A549 (cell line): ENCODE measurements around the gene CHST13. TPM values are rescaled to one million over a fixed set of nuclear protein-coding genes. Genes with fewer than 3 reads are reported as not detected.

Experiments
- ATAC-seq, 2 experiments: fragments of 200-7000 bp in 1 of 2; fragments of >200 bp in 1 of 2; cut with Nextera tagmentation in 1 of 2; cut with Tn5 transposase in 1 of 2; 3 replicates each; pipeline versions ENCODE4 v1.8.0 to v1.9.1; 2018 to 2020; ENCODE audit warnings: mild to moderate bottlenecking in 1 of 2, moderate library complexity in 1 of 2
- CTCF ChIA-PET: fragments of 300-600 bp; sonication (Branson Sonifier 250); formaldehyde crosslinking; extraction: SDS; loops from one replicate; lab custom pipeline; 2021; ENCODE audit warnings: antibody characterized with exemption, inconsistent platforms; lab: Yijun Ruan, JAX
- POLR2A ChIA-PET: fragments of 350-600 bp; formaldehyde crosslinking; extraction: SDS; loops from one replicate; lab custom pipeline; 2021; ENCODE audit warnings: antibody characterized with exemption, inconsistent platforms; lab: Yijun Ruan, JAX
- DNase-seq, 2 experiments: peaks; one replicate each; pipeline versions ENCODE4 v3.0.0 to v3.0.0-alpha.2; 2011 to 2016; ENCODE audit warnings: low read depth in 1 of 2, low spot score in 1 of 2
- FAIRE-seq: peaks from 2 replicates; lab custom pipeline; 2011; peaks lifted over from hg19 to GRCh38; lab: Jason Lieb, UNC
- H3K27ac ChIP-seq, 2 experiments: fragments of >200 bp; sonication (Bioruptor Twin); formaldehyde crosslinking; 3 replicates each; pipeline ENCODE4 v1.5.1; 2016 to 2017
- H3K4me1 ChIP-seq: fragments of >200 bp; sonication (Bioruptor Twin); formaldehyde crosslinking; 3 replicates; pipeline ENCODE4 v1.6.1; 2016
- H3K4me2 ChIP-seq: fragments of >200 bp; sonication (Bioruptor Twin); formaldehyde crosslinking; 3 replicates; pipeline ENCODE4 v1.6.1; 2016
- H3K4me3 ChIP-seq: fragments of >200 bp; sonication (Bioruptor Twin); formaldehyde crosslinking; 3 replicates; pipeline ENCODE4 v1.5.1; 2016
- H3K9me3 ChIP-seq: fragments of >200 bp; sonication (Bioruptor Twin); formaldehyde crosslinking; 3 replicates; pipeline ENCODE4 v1.6.1; 2016
- CBX2 ChIP-seq: fragments of 200-600 bp; sonication (generic); IDR thresholded peaks from 2 replicates; pipeline ENCODE4 v1.6.1; 2016; ENCODE audit warnings: low read depth, mild to moderate bottlenecking, borderline replicate concordance
- CHD2 ChIP-seq: fragments of 150-350 bp; IDR thresholded peaks from 2 replicates; pipeline ENCODE4 v1.6.1; 2014; ENCODE audit warnings: low read length; ENCODE audit not compliant: partially characterized antibody
- EHMT2 ChIP-seq: fragments of 200-600 bp; sonication (generic); IDR thresholded peaks from 2 replicates; pipeline ENCODE4 v1.6.1; 2016; ENCODE audit warnings: antibody characterized with exemption, low read depth, mild to moderate bottlenecking, moderate library complexity
- ESRRA ChIP-seq: fragments of 150-350 bp; IDR thresholded peaks from 2 replicates; pipeline ENCODE4 v1.6.1; 2014; ENCODE audit warnings: mild to moderate bottlenecking, low read length, borderline replicate concordance
- GATA3 ChIP-seq: IDR thresholded peaks from 2 replicates; pipeline ENCODE4 v1.6.1; 2012; ENCODE audit warnings: borderline replicate concordance
- HEYL ChIP-seq: fragments of 250-450 bp; sonication (Bioruptor Pico); IDR thresholded peaks from 2 replicates; pipeline ENCODE4 v1.8.0; 2021; ENCODE audit warnings: mild to moderate bottlenecking, moderate library complexity
- HOXB5 ChIP-seq: fragments of 250-450 bp; sonication (Bioruptor Pico); IDR thresholded peaks from 2 replicates; pipeline ENCODE4 v1.5.0; 2020; ENCODE audit warnings: mild to moderate bottlenecking, moderate library complexity
- JUN ChIP-seq, 2 experiments: fragments of >200 bp; sonication (Bioruptor Twin); formaldehyde crosslinking; IDR thresholded peaks; 2 replicates in 1 of 2; 3 replicates in 1 of 2; pipeline ENCODE4 v1.6.1; 2016 to 2017
- JUNB ChIP-seq: fragments of >200 bp; sonication (Bioruptor Twin); formaldehyde crosslinking; IDR thresholded peaks from 2 replicates; pipeline ENCODE4 v1.6.1; 2016
- KDM1A ChIP-seq: fragments of 200-600 bp; sonication (generic); IDR thresholded peaks from 2 replicates; pipeline ENCODE4 v1.6.1; 2016; ENCODE audit warnings: low read depth, mild to moderate bottlenecking
- KDM5A ChIP-seq: fragments of 200-600 bp; sonication (generic); IDR thresholded peaks from 2 replicates; pipeline ENCODE4 v1.6.1; 2016; ENCODE audit warnings: antibody characterized with exemption, mild to moderate bottlenecking
- MAZ ChIP-seq: fragments of 150-350 bp; IDR thresholded peaks from 2 replicates; pipeline ENCODE4 v1.6.1; 2014; ENCODE audit warnings: antibody characterized with exemption, low read depth, low read length, borderline replicate concordance
- POLR2A ChIP-seq: IDR thresholded peaks from 2 replicates; pipeline ENCODE4 v1.6.1; 2012; ENCODE audit warnings: mild to moderate bottlenecking, low read length
- RAD21 ChIP-seq, 2 experiments: fragments of >200 bp in 1 of 2; sonication (Bioruptor Twin) in 1 of 2; formaldehyde crosslinking in 1 of 2; IDR thresholded peaks in 1 of 2; conservative IDR thresholded peaks in 1 of 2; 2 replicates in 1 of 2; 3 replicates in 1 of 2; pipeline ENCODE4 v1.6.1; 2012 to 2018; ENCODE audit warnings: inconsistent platforms in 1 of 2
- RARB ChIP-seq: fragments of 250-450 bp; sonication (Bioruptor Pico); IDR thresholded peaks from 2 replicates; pipeline ENCODE4 v1.8.0; 2021; ENCODE audit warnings: mild to moderate bottlenecking, moderate library complexity
- RFX5 ChIP-seq: fragments of 450-650 bp; IDR thresholded peaks from 2 replicates; pipeline ENCODE4 v1.7.1; 2014; ENCODE audit warnings: antibody characterized with exemption, mild to moderate bottlenecking, moderate library complexity
- RNF2 ChIP-seq: fragments of 200-600 bp; sonication (generic); IDR thresholded peaks from 2 replicates; pipeline ENCODE4 v1.6.1; 2016; ENCODE audit warnings: low read depth, mild to moderate bottlenecking, antibody characterized with exemption, moderate library complexity, borderline replicate concordance
- TFCP2L1 ChIP-seq: fragments of 250-450 bp; sonication (Bioruptor Pico); IDR thresholded peaks from 2 replicates; pipeline ENCODE4 v1.5.0; 2021; ENCODE audit warnings: mild to moderate bottlenecking
- TP53 ChIP-seq: fragments of 250-450 bp; sonication (Bioruptor Pico); IDR thresholded peaks from 2 replicates; pipeline ENCODE4 v1.5.0; 2021; ENCODE audit warnings: mild to moderate bottlenecking, moderate library complexity
- ZC3H11A ChIP-seq: fragments of 450-650 bp; IDR thresholded peaks from 2 replicates; pipeline ENCODE4 v1.6.1; 2014; ENCODE audit warnings: antibody characterized with exemption, mild to moderate bottlenecking
- ZSCAN20 ChIP-seq: fragments of 250-450 bp; sonication (Bioruptor Pico); IDR thresholded peaks from 2 replicates; pipeline ENCODE4 v1.8.0; 2022; ENCODE audit warnings: mild to moderate bottlenecking, moderate library complexity
- WGBS: methylation state at CpG from one replicate; pipeline ENCODE4 v1.1.6; 2017; ENCODE audit errors: missing lambda C conversion rate; 5-methylcytosine and 5-hydroxymethylcytosine counted together
- polyA plus RNA-seq, 4 experiments: library from polyadenylated mRNA; depleted of rRNA in 3 of 4; stranded (reverse); fragments of >200 nt; fragmentation: RNase III in 1 of 4; extraction: RNeasy Plus Mini Kit Qiagen cat#74134 plus additional on column Dnase treatment in 1 of 4; gene quantifications; 2 replicates in 3 of 4; 3 replicates in 1 of 4; pipeline ENCODE4 v1.2.3, GENCODE V29; 2011 to 2017
- TF ChIP-seq, protein P1 (sequence below): fragments of 250-450 bp; sonication (Bioruptor Pico); IDR thresholded peaks from 2 replicates; pipeline ENCODE4 v1.5.0; 2020; ENCODE audit warnings: low read depth, mild to moderate bottlenecking, moderate library complexity
- TF ChIP-seq, protein P2 (sequence below): fragments of 200-600 bp; sonication (generic); IDR thresholded peaks from 2 replicates; pipeline ENCODE4 v1.6.1; 2016; ENCODE audit warnings: antibody characterized with exemption, mild to moderate bottlenecking, moderate library complexity
- TF ChIP-seq, protein P3 (sequence below): fragments of 450-650 bp; IDR thresholded peaks from 2 replicates; pipeline ENCODE4 v1.6.1; 2014; ENCODE audit warnings: antibody characterized with exemption

Gene CHST13
- polyA plus RNA-seq, 2 of the 4 experiments (the other 2 are of a cell fraction), result 0.30 to 0.59 TPM

DNA sequence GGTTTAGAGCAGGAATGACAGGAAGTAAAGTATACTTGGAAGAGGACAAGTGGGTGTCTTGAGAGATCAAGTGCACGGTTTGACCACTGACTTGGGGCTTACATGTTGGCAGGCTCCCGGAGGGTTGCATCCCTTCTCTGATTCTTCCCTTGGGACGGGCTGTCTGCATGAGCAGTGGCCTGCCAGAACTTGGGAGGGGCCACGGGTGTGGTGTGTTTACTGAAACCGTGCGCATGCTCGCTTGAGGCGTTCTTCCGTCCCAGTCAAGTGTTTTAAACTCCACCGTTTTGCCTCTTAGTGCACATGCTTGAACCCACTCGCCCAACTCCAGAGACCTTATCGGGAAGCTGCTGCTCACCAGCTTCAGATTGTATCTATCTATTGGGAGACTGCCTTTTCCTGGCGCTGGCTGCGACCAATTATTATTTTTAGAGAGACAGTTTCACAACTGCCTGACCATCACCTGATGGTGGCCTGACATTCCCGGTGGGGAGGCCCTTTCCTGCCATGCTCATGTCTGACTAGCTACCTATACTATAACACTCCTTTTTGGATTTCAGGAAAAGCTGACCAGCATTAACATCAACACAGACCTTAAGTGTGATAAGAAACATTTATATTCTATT, 49.6 kb downstream of the CHST13 start:
- ChIA-PET POLR2A (no interaction called here), CTCF (interaction anchor here (0.7 kb wide), 1 partner anchor 974 kb away, joined by 3 read pairs; no protein-coding TSS in a partner anchor)
- no peak for FAIRE-seq
- Histone ChIP-seq H3K4me1 (peaks cover 9% of the 10 kb centered on the region; the same call in 2 of the 3 replicates), H3K4me3 (peak overlapping the region; percentile 37; the same call in 2 of the 3 replicates), H3K9me3 (no peaks in the 10 kb centered on the region), H3K27ac (peak overlapping the region; percentile 38 to 65; a peak in 3 of 6 replicates), H3K4me2 (peak overlapping the region; percentile 77)
- TF ChIP-seq GATA3 (no peak), POLR2A (no peak), HOXB5 (CRISPR knock-in tag) (no peak), TFCP2L1 (CRISPR knock-in tag) (no peak), MAZ (no peak), KDM1A (no peak)
- TF ChIP-seq, protein P1, sequence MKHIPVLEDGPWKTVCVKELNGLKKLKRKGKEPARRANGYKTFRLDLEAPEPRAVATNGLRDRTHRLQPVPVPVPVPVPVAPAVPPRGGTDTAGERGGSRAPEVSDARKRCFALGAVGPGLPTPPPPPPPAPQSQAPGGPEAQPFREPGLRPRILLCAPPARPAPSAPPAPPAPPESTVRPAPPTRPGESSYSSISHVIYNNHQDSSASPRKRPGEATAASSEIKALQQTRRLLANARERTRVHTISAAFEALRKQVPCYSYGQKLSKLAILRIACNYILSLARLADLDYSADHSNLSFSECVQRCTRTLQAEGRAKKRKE (CRISPR knock-in tag), result no peak
- TF ChIP-seq, protein P2, sequence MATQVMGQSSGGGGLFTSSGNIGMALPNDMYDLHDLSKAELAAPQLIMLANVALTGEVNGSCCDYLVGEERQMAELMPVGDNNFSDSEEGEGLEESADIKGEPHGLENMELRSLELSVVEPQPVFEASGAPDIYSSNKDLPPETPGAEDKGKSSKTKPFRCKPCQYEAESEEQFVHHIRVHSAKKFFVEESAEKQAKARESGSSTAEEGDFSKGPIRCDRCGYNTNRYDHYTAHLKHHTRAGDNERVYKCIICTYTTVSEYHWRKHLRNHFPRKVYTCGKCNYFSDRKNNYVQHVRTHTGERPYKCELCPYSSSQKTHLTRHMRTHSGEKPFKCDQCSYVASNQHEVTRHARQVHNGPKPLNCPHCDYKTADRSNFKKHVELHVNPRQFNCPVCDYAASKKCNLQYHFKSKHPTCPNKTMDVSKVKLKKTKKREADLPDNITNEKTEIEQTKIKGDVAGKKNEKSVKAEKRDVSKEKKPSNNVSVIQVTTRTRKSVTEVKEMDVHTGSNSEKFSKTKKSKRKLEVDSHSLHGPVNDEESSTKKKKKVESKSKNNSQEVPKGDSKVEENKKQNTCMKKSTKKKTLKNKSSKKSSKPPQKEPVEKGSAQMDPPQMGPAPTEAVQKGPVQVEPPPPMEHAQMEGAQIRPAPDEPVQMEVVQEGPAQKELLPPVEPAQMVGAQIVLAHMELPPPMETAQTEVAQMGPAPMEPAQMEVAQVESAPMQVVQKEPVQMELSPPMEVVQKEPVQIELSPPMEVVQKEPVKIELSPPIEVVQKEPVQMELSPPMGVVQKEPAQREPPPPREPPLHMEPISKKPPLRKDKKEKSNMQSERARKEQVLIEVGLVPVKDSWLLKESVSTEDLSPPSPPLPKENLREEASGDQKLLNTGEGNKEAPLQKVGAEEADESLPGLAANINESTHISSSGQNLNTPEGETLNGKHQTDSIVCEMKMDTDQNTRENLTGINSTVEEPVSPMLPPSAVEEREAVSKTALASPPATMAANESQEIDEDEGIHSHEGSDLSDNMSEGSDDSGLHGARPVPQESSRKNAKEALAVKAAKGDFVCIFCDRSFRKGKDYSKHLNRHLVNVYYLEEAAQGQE, result no peak
- peak; percentile 17 to 47 for DNase-seq
- WGBS, result 4% methylated on average over 14 of the region's 15 CpGs
- peak; percentile 82 to 91 for ATAC-seq

DNA sequence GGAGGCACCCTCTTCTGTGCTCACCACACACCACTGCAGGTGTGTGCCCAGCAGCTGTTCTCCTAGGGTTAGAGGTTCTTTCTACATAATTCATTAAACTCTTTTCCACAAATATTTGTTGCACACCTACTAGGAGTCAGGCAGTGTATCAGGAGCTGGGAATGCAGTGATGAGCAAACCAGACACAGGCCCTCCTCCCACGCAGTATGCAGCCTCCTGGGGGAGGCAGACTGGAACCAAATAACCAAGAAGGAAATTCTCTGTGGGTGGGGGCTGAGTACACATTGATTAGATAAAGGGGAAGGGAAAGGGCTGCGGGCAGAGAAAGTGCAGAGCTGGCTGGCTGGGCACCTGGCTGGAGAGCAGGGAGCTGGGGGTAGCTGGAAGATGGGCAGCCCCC, 53.3 kb downstream of the CHST13 start:
- no peak for DNase-seq
- Histone ChIP-seq H3K27ac (no peak overlapping the region), H3K9me3 (no peaks in the 10 kb centered on the region), H3K4me1 (peaks cover 9% of the 10 kb centered on the region; the same call in 2 of the 3 replicates), H3K4me2 (no peak overlapping the region), H3K4me3 (no peak overlapping the region)
- 68% methylated on average over 2 of the region's 2 CpGs for WGBS
- ATAC-seq, result no peak
- ChIA-PET POLR2A (no interaction called here), CTCF (no interaction called here)
- FAIRE-seq, result no peak
- no peak for TF ChIP-seq EHMT2
- TF ChIP-seq, protein P1 (CRISPR knock-in tag), result no peak
- TF ChIP-seq, protein P3, sequence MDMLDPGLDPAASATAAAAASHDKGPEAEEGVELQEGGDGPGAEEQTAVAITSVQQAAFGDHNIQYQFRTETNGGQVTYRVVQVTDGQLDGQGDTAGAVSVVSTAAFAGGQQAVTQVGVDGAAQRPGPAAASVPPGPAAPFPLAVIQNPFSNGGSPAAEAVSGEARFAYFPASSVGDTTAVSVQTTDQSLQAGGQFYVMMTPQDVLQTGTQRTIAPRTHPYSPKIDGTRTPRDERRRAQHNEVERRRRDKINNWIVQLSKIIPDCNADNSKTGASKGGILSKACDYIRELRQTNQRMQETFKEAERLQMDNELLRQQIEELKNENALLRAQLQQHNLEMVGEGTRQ, result no peak
- TF ChIP-seq KDM5A, result no peak
- TF ChIP-seq ZC3H11A, result no peak
- TF ChIP-seq RARB (CRISPR knock-in tag), result no peak
- TF ChIP-seq RNF2, result no peak
- TF ChIP-seq RFX5, result no peak
- TF ChIP-seq JUNB, result no peak
- no peak for TF ChIP-seq TP53
- no peak for TF ChIP-seq ESRRA
- TF ChIP-seq JUN (IDR thresholded peaks at IDR 0.05), result no peak
- TF ChIP-seq ZSCAN20 (CRISPR knock-in tag), result no peak
- no peak for TF ChIP-seq HEYL (CRISPR knock-in tag)
- TF ChIP-seq CBX2, result no peak
- TF ChIP-seq CHD2, result no peak
- no peak for TF ChIP-seq RAD21 (conservative IDR thresholded peaks at IDR 0.05 in 1 of 2, IDR thresholded peaks at IDR 0.05 in 1 of 2)
